ENCODE measurements around the gene ORAI2.
"Not testable (repeated sequence)": the region's sequence is repeated elsewhere in the genome, so short reads cannot be mapped to it uniquely, and the experiment has no call there.

Gene ORAI2

DNA sequence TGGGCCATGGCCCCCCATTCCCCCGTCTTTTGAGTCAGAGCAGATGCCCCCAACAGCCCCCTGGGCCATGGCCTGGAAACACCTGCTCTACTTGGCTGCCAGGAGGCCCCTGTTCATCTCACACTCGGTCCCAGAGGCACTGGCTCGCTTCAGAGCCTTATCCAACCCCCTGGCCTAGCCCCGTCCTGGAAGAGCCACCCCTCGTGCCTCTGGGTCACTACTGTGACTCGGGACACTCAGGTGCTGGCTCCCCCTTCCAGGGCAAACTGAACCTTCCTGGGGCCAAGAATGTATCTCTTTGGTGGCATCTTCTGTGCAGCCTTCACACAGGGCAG, 38.4 kb downstream of the ORAI2 start:
- FAIRE-seq, result no peak

- no peak for FAIRE-seq
These were observed 39.0 kb downstream of the ORAI2 start for GRCh38 chr7:102472126-102473041.

DNA sequence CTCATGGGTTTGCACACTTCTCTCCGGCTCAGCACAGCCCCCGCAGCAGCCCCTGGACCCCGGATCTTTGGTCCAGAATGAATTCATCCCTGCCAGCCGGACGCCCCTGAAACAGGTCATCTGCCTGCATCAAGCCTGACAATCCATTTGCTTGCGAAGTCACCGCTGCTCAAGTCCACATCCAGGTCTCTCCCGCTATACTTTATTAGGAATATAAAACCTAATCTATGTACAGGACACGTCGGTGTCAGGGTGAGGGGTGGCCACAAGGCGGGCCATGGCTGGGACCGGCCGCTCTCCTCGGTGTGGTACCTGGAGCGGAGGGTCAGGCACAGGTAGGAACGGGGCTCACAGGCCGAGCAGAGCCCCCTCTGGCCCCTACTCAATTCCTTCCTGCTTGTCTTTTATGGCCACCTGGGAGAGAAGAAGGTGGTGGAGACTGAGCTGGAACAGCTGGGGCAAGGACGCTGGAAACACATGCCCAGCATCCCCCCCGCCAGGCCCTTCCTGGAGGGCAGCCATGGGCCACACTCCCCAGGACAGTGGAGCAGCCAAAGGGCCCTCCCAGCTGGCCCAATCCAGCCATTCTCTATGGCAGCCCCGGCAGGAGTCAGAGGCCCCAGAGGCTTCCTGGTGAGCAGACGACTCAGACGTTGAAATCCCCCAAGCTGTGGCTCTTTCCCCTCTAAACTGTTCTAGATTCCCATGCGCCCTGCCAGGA, 40.1 kb downstream of the ORAI2 start:
- no peak for FAIRE-seq

GRCh38 chr7:102474116-102474515, 40.7 kb downstream of the ORAI2 start:
- FAIRE-seq, result not testable (repeated sequence)

- not testable (repeated sequence) for FAIRE-seq
These were observed 41.5 kb downstream of the ORAI2 start for GRCh38 chr7:102474736-102475435.

GRCh38 chr7:102478314-102479208, 45.2 kb downstream of the ORAI2 start, which contains the start of gene POLR2J:
POLR2J (minus strand) TSS chr7:102478922; CDS start chr7:102478860, 62 bp downstream.
- not testable (repeated sequence) for FAIRE-seq

GRCh38 chr7:102479209-102479584, 45.8 kb downstream of the ORAI2 start:
- not testable (repeated sequence) for FAIRE-seq

GRCh38 chr7:102479982-102480637, 46.7 kb downstream of the ORAI2 start:
- FAIRE-seq, result not testable (repeated sequence)

DNA sequence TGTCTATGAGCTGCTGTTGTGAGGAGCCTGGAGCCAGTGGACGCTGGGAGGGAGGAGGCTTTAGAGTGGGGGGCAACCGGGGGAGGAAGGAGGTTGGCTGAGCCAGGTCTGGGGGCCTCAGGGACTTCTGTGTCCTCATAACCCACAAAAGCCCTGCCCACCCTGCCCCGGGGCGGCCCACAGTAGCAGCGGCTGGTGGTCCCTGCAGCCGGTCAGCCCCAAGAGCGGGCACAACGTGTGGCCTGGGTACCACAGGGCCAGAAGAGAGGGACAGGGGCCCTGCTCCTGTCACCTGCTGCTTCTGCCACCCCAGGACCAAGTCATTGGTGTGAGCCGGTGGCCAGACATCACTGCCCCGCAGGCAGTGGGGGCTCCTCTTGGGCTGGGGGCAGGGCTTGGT, 48.6 kb downstream of the ORAI2 start:
- not testable (repeated sequence) for FAIRE-seq

DNA sequence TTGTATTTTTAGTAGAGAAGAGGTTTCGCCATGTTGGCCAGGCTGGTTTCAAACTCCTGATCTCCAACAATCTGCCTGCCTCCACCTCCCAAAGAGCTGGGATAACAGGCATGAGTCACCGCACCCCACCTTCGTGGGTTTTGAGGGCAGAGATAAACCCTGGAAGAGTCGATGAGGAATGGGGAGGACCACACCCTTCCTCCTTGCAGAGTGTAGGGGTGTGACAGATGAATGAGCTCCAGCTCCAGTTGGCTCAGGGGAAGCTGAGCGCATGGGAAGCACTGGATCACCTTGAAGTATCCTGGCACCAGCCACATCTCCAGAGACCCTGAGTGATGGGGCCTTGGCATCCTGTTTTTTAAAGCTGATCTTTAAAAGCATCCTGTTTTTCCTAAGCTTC, 50.9 kb downstream of the ORAI2 start:
- not testable (repeated sequence) for FAIRE-seq

- FAIRE-seq, result not testable (repeated sequence)
These were observed 57.2 kb downstream of the ORAI2 start for GRCh38 chr7:102490529-102491075.

- FAIRE-seq, result not testable (repeated sequence)
These were observed 60.0 kb downstream of the ORAI2 start for GRCh38 chr7:102493220-102493935.

DNA sequence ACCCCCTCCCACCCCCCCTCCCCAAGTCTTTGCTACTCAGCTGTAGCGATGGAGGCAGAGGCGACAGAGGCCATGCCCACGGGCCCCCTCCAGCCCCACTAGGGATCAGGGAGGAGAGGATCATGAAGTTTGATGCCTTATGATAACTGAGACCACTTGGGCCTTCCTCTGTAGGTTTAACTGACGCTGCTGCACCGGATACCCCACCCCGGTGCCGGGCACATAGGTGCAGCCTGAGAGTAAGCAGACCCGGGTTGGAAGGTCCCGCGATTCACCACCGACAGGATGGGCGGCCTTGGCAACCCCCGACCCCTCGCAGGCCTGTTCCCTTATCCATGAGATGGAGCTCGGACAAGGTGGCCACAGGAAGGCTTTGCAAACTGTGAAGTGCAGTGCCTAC, 60.7 kb downstream of the ORAI2 start:
- FAIRE-seq, result not testable (repeated sequence)

- FAIRE-seq, result not testable (repeated sequence)
These were observed 61.2 kb downstream of the ORAI2 start for GRCh38 chr7:102494473-102495149.

GRCh38 chr7:102496861-102497260, 63.5 kb downstream of the ORAI2 start:
- not testable (repeated sequence) for FAIRE-seq

DNA sequence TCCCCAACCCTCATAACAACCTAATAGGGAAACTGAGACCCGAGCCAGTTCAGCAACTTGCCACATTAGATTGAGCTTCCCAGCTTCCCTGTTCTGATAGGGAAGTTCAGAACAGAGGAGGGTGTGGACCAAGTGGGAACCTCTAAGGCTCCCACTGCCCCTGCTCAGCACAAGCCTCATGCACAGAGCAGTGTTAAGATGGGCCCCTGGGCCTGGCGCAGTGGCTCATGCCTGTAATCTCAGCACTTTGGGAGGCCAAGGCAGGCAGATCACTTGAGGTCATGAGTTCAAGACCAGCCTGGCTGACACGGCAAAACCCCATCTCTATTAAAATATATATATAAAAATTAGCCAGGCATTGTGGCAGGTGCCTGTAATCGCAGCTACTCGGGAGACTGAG, 63.9 kb downstream of the ORAI2 start:
- not testable (repeated sequence) for FAIRE-seq

DNA sequence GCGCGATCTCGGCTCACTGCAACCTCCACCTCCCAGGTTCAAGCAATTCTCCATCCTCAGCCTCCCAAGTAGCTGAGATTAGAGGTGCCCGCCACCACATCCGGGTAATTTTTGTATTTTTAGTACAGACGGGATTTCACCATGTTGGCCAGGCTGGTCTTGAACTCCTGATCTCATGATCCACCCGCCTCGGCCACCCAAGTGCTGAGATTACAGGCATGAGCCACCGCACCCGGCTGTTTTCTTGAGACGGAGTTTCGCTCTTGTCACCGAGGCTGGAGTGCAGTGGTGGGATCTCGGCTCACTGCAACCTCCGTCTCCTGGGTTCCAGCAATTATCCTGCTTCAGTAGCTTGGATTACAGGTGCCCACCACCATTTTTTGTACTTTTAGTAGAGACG, 64.9 kb downstream of the ORAI2 start:
- FAIRE-seq, result not testable (repeated sequence)

- FAIRE-seq, result not testable (repeated sequence)
These were observed 69.8 kb downstream of the ORAI2 start for GRCh38 chr7:102503141-102503540.

DNA sequence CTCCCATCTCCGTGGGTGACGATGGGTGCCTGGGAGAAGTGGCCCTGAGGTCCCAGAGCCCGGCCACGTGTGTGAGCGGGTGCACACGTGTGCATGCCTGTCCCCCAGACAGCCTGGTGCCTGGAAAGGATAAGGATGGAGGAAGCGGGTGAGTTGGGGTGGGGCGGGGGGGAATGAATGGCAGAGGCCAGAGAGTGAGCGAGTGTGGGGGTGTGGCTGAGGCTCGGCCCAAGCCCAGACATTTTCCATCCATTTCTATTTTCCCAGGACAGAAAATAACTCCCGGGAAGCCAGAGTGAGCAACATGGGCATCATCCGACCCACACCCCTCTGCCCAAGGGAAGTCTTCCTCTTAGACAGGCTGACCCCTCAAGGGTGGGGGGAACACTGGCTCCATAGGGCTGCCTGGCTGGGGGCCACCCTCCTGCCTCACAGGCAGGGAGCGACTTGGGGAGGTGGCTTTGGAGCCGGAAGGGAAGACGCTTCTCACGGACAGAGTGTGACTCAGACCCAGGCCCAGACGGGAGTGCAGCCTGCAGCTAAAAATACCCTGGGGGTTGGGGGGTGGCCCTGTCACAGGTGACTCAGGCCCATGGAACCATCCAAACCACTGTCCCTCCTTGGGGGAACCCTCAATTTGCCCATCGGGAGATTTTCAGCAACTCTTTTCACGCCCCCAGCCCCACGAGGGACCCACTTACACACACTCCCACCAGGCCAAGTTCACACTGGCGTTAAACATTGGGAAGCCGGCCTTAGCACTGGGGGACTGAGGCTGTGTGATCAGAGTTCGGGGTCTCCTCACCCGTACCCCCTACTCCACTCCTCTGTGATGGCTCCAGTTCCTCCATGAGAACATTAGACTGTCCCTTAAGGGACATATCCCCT, 72.2 kb downstream of the ORAI2 start:
- not testable (repeated sequence) for FAIRE-seq
